Endodermal cell (in vitro differentiated cells): ENCODE data around the gene KLHL35. TPM values are rescaled to one million over a fixed set of nuclear protein-coding genes. Genes with fewer than 3 reads are reported as not detected.
A peak's percentile ranks its signal among the peaks of the same experiment; 100 is the strongest.

Experiments used
- DNase-seq: peaks from one replicate; pipeline ENCODE4 v3.0.0-alpha.2; 2017
- H3K27ac ChIP-seq: 2 replicates; pipeline ENCODE4 v1.5.1; 2013; ENCODE audit warnings: mild to moderate bottlenecking, low read depth, low read length, moderate library complexity
- H3K27me3 ChIP-seq: 2 replicates; pipeline ENCODE4 v1.6.1; 2013; ENCODE audit warnings: mild to moderate bottlenecking, low read length, moderate library complexity; ENCODE audit not compliant: insufficient read depth, control insufficient read depth, poor library complexity, severe bottlenecking
- H3K36me3 ChIP-seq: 2 replicates; pipeline ENCODE4 v1.7.0; 2013; ENCODE audit warnings: mild to moderate bottlenecking, low read length, moderate library complexity; ENCODE audit not compliant: control insufficient read depth, insufficient read depth
- H3K4me1 ChIP-seq: one replicate; pipeline ENCODE4 v1.7.0; 2013; ENCODE audit warnings: low read length; ENCODE audit not compliant: control insufficient read depth, insufficient read depth
- H3K4me3 ChIP-seq: 2 replicates; pipeline ENCODE4 v1.5.1; 2013; ENCODE audit warnings: mild to moderate bottlenecking, low read length, moderate library complexity
- H3K9ac ChIP-seq: 2 replicates; pipeline ENCODE4 v1.6.1; 2013; ENCODE audit warnings: mild to moderate bottlenecking, low read length, moderate library complexity; ENCODE audit not compliant: poor library complexity, severe bottlenecking; ENCODE audit errors: extremely low read depth
- H3K9me3 ChIP-seq: 2 replicates; pipeline ENCODE4 v1.6.1; 2013; ENCODE audit warnings: mild to moderate bottlenecking, low read length, moderate library complexity; ENCODE audit not compliant: control insufficient read depth
- H3K27ac Mint-ChIP-seq: 2 replicates; pipeline ENCODE4 v1.8.0; 2020; ENCODE audit warnings: mixed read lengths
- H3K27me3 Mint-ChIP-seq: 2 replicates; pipeline ENCODE4 v1.8.0; 2021; ENCODE audit warnings: mild to moderate bottlenecking, mixed read lengths; ENCODE audit not compliant: insufficient read depth
- H3K36me3 Mint-ChIP-seq: 2 replicates; pipeline ENCODE4 v1.8.0; 2020; ENCODE audit warnings: low read depth, mixed read lengths
- H3K4me1 Mint-ChIP-seq: 2 replicates; pipeline ENCODE4 v1.8.0; 2020; ENCODE audit warnings: mixed read lengths
- H3K4me3 Mint-ChIP-seq: 2 replicates; pipeline ENCODE4 v1.8.0; 2020; ENCODE audit warnings: mild to moderate bottlenecking, moderate library complexity, mixed read lengths
- H3K9me3 Mint-ChIP-seq: 2 replicates; pipeline ENCODE4 v1.8.0; 2020; ENCODE audit warnings: mild to moderate bottlenecking, mixed read lengths
- CTCF ChIP-seq: fragments of 200-600 bp; sonication (generic); conservative IDR thresholded peaks from 2 replicates; pipeline ENCODE4 v1.5.0; 2021; ENCODE audit warnings: antibody characterized with exemption, mild to moderate bottlenecking
- WGBS, 2 experiments: methylation state at CpG; one replicate each; pipeline versions ENCODE4 v1.1.5 to v1.1.7; 2013; ENCODE audit warnings: missing lambda C conversion rate in 2 of 2, mixed read lengths in 1 of 2; ENCODE audit not compliant: insufficient coverage in 1 of 2, insufficient read length in 1 of 2; 5-methylcytosine and 5-hydroxymethylcytosine counted together
- total RNA-seq, 2 donors: library from RNA; stranded (reverse); fragmentation: NEBNext Ultra II Directional in 1 of 2; extraction: Animal tissue kit (Norgen Biotek cat#: 25700) in 1 of 2; gene quantifications; 2 replicates in 1 of 2; 3 replicates in 1 of 2; pipeline ENCODE4 v1.2.1, GENCODE V29; 2021

KLHL35 gene
- total RNA-seq, 2 donors from 2014 or later: 0.48 TPM; not detected in 1

GRCh38 chr11:75428989-75429640, 3.9 kb downstream of the KLHL35 start:
- Histone ChIP-seq H3K4me3 (no peak overlapping the region), H3K27ac (no peak overlapping the region), H3K9ac (no peak overlapping the region), H3K4me1 (peaks cover 16% of the 10 kb centered on the region), H3K36me3 (no peaks in the 10 kb centered on the region), H3K27me3 (peaks cover 54% of the 10 kb centered on the region), H3K9me3 (peaks cover 11% of the 10 kb centered on the region)
- DNase-seq: no peak
- Mint-ChIP-seq H3K27ac (no peak overlapping the region), H3K36me3 (no peaks in the 10 kb centered on the region), H3K4me3 (peak overlapping the region; percentile 34), H3K4me1 (peaks cover 20% of the 10 kb centered on the region), H3K27me3 (peaks cover 60% of the 10 kb centered on the region), H3K9me3 (peaks cover 14% of the 10 kb centered on the region)
- no peak for TF ChIP-seq CTCF
- WGBS, 2 experiments: 91 to 95% methylated on average over 15 to 16 of the region's 16 CpGs

GRCh38 chr11:75428281-75428724, 4.7 kb downstream of the KLHL35 start:
- peak; percentile 83 for DNase-seq
- Mint-ChIP-seq H3K9me3 (peaks cover 14% of the 10 kb centered on the region), H3K27me3 (peaks cover 54% of the 10 kb centered on the region), H3K36me3 (no peaks in the 10 kb centered on the region), H3K4me1 (peaks cover 23% of the 10 kb centered on the region), H3K4me3 (no peak overlapping the region), H3K27ac (no peak overlapping the region)
- no peaks in the 10 kb centered on the region for H3K36me3 ChIP-seq
- peaks cover 11% of the 10 kb centered on the region for H3K9me3 ChIP-seq
- WGBS, 2 experiments: 59 to 86% methylated on average over 28 to 32 of the region's 32 CpGs
- H3K4me3 ChIP-seq: no peak overlapping the region
- no peak overlapping the region for H3K9ac ChIP-seq
- peaks cover 50% of the 10 kb centered on the region for H3K27me3 ChIP-seq
- H3K4me1 ChIP-seq: peaks cover 16% of the 10 kb centered on the region
- no peak overlapping the region for H3K27ac ChIP-seq
- TF ChIP-seq CTCF: no peak

GRCh38 chr11:75427181-75427580, 5.8 kb downstream of the KLHL35 start:
- H3K4me3 ChIP-seq: peak overlapping the region; percentile 18
- H3K36me3 ChIP-seq: peaks cover 6% of the 10 kb centered on the region
- Mint-ChIP-seq H3K4me3 (no peak overlapping the region), H3K9me3 (peaks cover 14% of the 10 kb centered on the region), H3K27ac (no peak overlapping the region), H3K36me3 (peaks cover 9% of the 10 kb centered on the region), H3K4me1 (peaks cover 20% of the 10 kb centered on the region), H3K27me3 (peaks cover 44% of the 10 kb centered on the region)
- H3K9me3 ChIP-seq: peaks cover 11% of the 10 kb centered on the region
- no peak for TF ChIP-seq CTCF
- H3K9ac ChIP-seq: no peak overlapping the region
- H3K4me1 ChIP-seq: peaks cover 13% of the 10 kb centered on the region
- peaks cover 39% of the 10 kb centered on the region for H3K27me3 ChIP-seq
- DNase-seq: no peak
- H3K27ac ChIP-seq: no peak overlapping the region
